GM18507 (cell line): ENCODE results near the gene TNFRSF14.
"Not testable (repeated sequence)": the region's sequence is repeated elsewhere in the genome, so short reads cannot be mapped to it uniquely, and the experiment has no call there.

Experiments
- DNase-seq: peaks from one replicate; pipeline ENCODE4 v3.0.0; 2011; ENCODE audit warnings: low read depth; ENCODE audit not compliant: insufficient read length; ENCODE audit errors: extremely low spot score
- FAIRE-seq: peaks from 2 replicates; lab custom pipeline; 2011; peaks lifted over from hg19 to GRCh38; lab: Jason Lieb, UNC

The TNFRSF14 gene

GRCh38 chr1:2561898-2562895 is 6.0 kb downstream of the TNFRSF14 start:
- no peak for FAIRE-seq

GRCh38 chr1:2563205-2563604 is 7.0 kb downstream of the TNFRSF14 start:
- FAIRE-seq (no peak), DNase-seq (no peak)

More at GRCh38 chr1:2561898-2562895, 6.0 kb downstream of the TNFRSF14 start:
- no peak for DNase-seq

GRCh38 chr1:2564006-2564814 is 8.0 kb downstream of the TNFRSF14 start:
- FAIRE-seq (no peak), DNase-seq (no peak)

- DNase-seq, result no peak
- FAIRE-seq, result no peak
Measured at GRCh38 chr1:2564815-2565374, 8.7 kb downstream of the TNFRSF14 start.

GRCh38 chr1:2566101-2567045 is 10.2 kb downstream of the TNFRSF14 start:
- no peak for FAIRE-seq

GRCh38 chr1:2567083-2567679 is 11.0 kb downstream of the TNFRSF14 start:
- DNase-seq (no peak), FAIRE-seq (no peak)

More at GRCh38 chr1:2566101-2567045, 10.2 kb downstream of the TNFRSF14 start:
- DNase-seq, result no peak

- peak; percentile 88 for FAIRE-seq
- DNase-seq, result not testable (repeated sequence)
Measured at GRCh38 chr1:2568187-2568816, 12.1 kb downstream of the TNFRSF14 start.

- FAIRE-seq (no peak), DNase-seq (no peak)
Measured at GRCh38 chr1:2569060-2569459, 12.9 kb downstream of the TNFRSF14 start.

GRCh38 chr1:2569703-2570102 is 13.5 kb downstream of the TNFRSF14 start:
- not testable (repeated sequence) for DNase-seq, FAIRE-seq

GRCh38 chr1:2570332-2570731 is 14.2 kb downstream of the TNFRSF14 start:
- DNase-seq (no peak), FAIRE-seq (no peak)

GRCh38 chr1:2571348-2571747 is 15.2 kb downstream of the TNFRSF14 start:
- FAIRE-seq, result no peak
- DNase-seq, result no peak

- DNase-seq, result no peak
- FAIRE-seq, result peak; percentile 31
Measured at GRCh38 chr1:2573250-2573920, 17.2 kb downstream of the TNFRSF14 start.

- DNase-seq, result no peak
- FAIRE-seq, result no peak
Measured at GRCh38 chr1:2574350-2574749, 18.2 kb downstream of the TNFRSF14 start.

GRCh38 chr1:2575801-2576663 is 19.9 kb downstream of the TNFRSF14 start:
- peak; percentile 39 for FAIRE-seq
- DNase-seq, result no peak

- FAIRE-seq, DNase-seq: not testable (repeated sequence)
Measured at GRCh38 chr1:2577565-2578075, 21.4 kb downstream of the TNFRSF14 start.

- no peak for FAIRE-seq
Measured at GRCh38 chr1:2578758-2579118, 22.6 kb downstream of the TNFRSF14 start.

More at GRCh38 chr1:2578758-2579118, 22.6 kb downstream of the TNFRSF14 start:
- DNase-seq, result no peak
